ENCODE data around the gene SLC23A3. TPM values are rescaled to one million over a fixed set of nuclear protein-coding genes. Genes with fewer than 3 reads are reported as not detected.
A peak's percentile ranks its signal among the peaks of the same experiment; 100 is the strongest.

SLC23A3 gene
- total RNA-seq, 1 donor from 2014 or later, result 1.1 TPM

- no peak overlapping the region for H3K4me3 Mint-ChIP-seq (ENCODE audit: unreplicated experiment)
- TF ChIP-seq, protein P1, sequence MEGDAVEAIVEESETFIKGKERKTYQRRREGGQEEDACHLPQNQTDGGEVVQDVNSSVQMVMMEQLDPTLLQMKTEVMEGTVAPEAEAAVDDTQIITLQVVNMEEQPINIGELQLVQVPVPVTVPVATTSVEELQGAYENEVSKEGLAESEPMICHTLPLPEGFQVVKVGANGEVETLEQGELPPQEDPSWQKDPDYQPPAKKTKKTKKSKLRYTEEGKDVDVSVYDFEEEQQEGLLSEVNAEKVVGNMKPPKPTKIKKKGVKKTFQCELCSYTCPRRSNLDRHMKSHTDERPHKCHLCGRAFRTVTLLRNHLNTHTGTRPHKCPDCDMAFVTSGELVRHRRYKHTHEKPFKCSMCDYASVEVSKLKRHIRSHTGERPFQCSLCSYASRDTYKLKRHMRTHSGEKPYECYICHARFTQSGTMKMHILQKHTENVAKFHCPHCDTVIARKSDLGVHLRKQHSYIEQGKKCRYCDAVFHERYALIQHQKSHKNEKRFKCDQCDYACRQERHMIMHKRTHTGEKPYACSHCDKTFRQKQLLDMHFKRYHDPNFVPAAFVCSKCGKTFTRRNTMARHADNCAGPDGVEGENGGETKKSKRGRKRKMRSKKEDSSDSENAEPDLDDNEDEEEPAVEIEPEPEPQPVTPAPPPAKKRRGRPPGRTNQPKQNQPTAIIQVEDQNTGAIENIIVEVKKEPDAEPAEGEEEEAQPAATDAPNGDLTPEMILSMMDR (IDR thresholded peaks at IDR 0.05; ENCODE audit: partially characterized antibody, unreplicated experiment), result no peak
- no peaks in the 10 kb centered on the region for H3K36me3 Mint-ChIP-seq (ENCODE audit: unreplicated experiment)
- H3K4me1 Mint-ChIP-seq (ENCODE audit: low read depth, unreplicated experiment), result peaks cover 5% of the 10 kb centered on the region
- peaks cover 5% of the 10 kb centered on the region for H3K9me3 Mint-ChIP-seq (ENCODE audit: unreplicated experiment)
- no peak for DNase-seq
- no peaks in the 10 kb centered on the region for H3K27me3 Mint-ChIP-seq (ENCODE audit: unreplicated experiment)
- H3K27ac Mint-ChIP-seq (ENCODE audit: unreplicated experiment), result no peak overlapping the region
Observed at GRCh38 chr2:219197388-219197787, 27.6 kb upstream of the SLC23A3 start.

- Mint-ChIP-seq H3K9me3 (ENCODE audit: unreplicated experiment) (peaks cover 10% of the 10 kb centered on the region), H3K4me3 (ENCODE audit: unreplicated experiment) (no peak overlapping the region), H3K4me1 (ENCODE audit: low read depth, unreplicated experiment) (peaks cover 23% of the 10 kb centered on the region), H3K27ac (ENCODE audit: unreplicated experiment) (peak overlapping the region; percentile 48), H3K27me3 (ENCODE audit: unreplicated experiment) (peaks cover 10% of the 10 kb centered on the region), H3K36me3 (ENCODE audit: unreplicated experiment) (no peaks in the 10 kb centered on the region)
- TF ChIP-seq, protein P1 (IDR thresholded peaks at IDR 0.05; ENCODE audit: partially characterized antibody, unreplicated experiment), result no peak
- DNase-seq, result no peak
Observed at GRCh38 chr2:219186754-219187456, 17.1 kb upstream of the SLC23A3 start.

- Mint-ChIP-seq H3K4me1 (ENCODE audit: low read depth, unreplicated experiment) (peaks cover 25% of the 10 kb centered on the region), H3K36me3 (ENCODE audit: unreplicated experiment) (no peaks in the 10 kb centered on the region), H3K9me3 (ENCODE audit: unreplicated experiment) (peaks cover 14% of the 10 kb centered on the region), H3K27ac (ENCODE audit: unreplicated experiment) (peak overlapping the region; percentile 99), H3K4me3 (ENCODE audit: unreplicated experiment) (peak overlapping the region; percentile 83), H3K27me3 (ENCODE audit: unreplicated experiment) (peaks cover 12% of the 10 kb centered on the region)
- no peak for DNase-seq
- TF ChIP-seq, protein P1 (IDR thresholded peaks at IDR 0.05; ENCODE audit: partially characterized antibody, unreplicated experiment), result no peak
Observed at GRCh38 chr2:219184121-219184520, 14.3 kb upstream of the SLC23A3 start.

- peaks cover 29% of the 10 kb centered on the region for H3K4me1 Mint-ChIP-seq (ENCODE audit: low read depth, unreplicated experiment)
- no peak for DNase-seq
- TF ChIP-seq, protein P1 (IDR thresholded peaks at IDR 0.05; ENCODE audit: partially characterized antibody, unreplicated experiment), result no peak
- peaks cover 18% of the 10 kb centered on the region for H3K9me3 Mint-ChIP-seq (ENCODE audit: unreplicated experiment)
- H3K36me3 Mint-ChIP-seq (ENCODE audit: unreplicated experiment), result no peaks in the 10 kb centered on the region
- peaks cover 17% of the 10 kb centered on the region for H3K27me3 Mint-ChIP-seq (ENCODE audit: unreplicated experiment)
- peak overlapping the region; percentile 99 for H3K27ac Mint-ChIP-seq (ENCODE audit: unreplicated experiment)
- H3K4me3 Mint-ChIP-seq (ENCODE audit: unreplicated experiment), result peak overlapping the region; percentile 83
Observed at GRCh38 chr2:219183151-219183772, 13.4 kb upstream of the SLC23A3 start.
